ENCODE measurements around the gene PDE6B. TPM values are rescaled to one million over a fixed set of nuclear protein-coding genes. Genes with fewer than 3 reads are reported as not detected.

PDE6B gene
- total RNA-seq, 1 experiment from 2014 or later: not detected

- Histone ChIP-seq H3K79me2 (ENCODE audit: low read length) (peaks cover under 1% of the 10 kb centered on the region; the same call in 1 of the 2 replicates), H3K9me2 (replicated peaks; ENCODE audit: low read length) (no peaks in the 10 kb centered on the region), H3K4me3 (ENCODE audit: low read length) (no peak overlapping the region), H3K27ac (ENCODE audit: low read length) (no peak overlapping the region), H2AFZ (ENCODE audit: low read length) (no peak overlapping the region), H3K9ac (ENCODE audit: low read length) (no peak overlapping the region), H4K20me1 (ENCODE audit: low read length) (no peaks in the 10 kb centered on the region), H3K4me2 (ENCODE audit: low read length) (no peak overlapping the region), H3K9me3 (ENCODE audit: low read length) (no peaks in the 10 kb centered on the region), H3K36me3 (ENCODE audit: low read depth, low read length) (no peaks in the 10 kb centered on the region), H3K27me3 (ENCODE audit: low read length) (no peaks in the 10 kb centered on the region), H3F3A (ENCODE audit: low read length, unreplicated experiment) (no peaks in the 10 kb centered on the region), H3K4me1 (ENCODE audit: insufficient read depth, low read length) (0 out of 2 replicates have a peak, but pooled peaks cover 4% of the 10 kb centered on the region)
- DNase-seq (no peak), ATAC-seq (no peak)
- intact Hi-C loops (cut with micrococcal nuclease): no loop called here
- BruUV-seq (replicated peaks): no TSS peak
- no peak for TF ChIP-seq CTCF (conservative IDR thresholded peaks at IDR 0.05; ENCODE audit: low read depth, low read length)
- TF ChIP-seq EZH2phosphoT487 (IDR thresholded peaks at IDR 0.05; ENCODE audit: borderline replicate concordance, low read length): no peak
- ChIA-PET POLR2A (ENCODE audit: unreplicated experiment) (no interaction called here), CTCF (no interaction called here)
Measured at GRCh38 chr4:700587-701264, 75.4 kb downstream of the PDE6B start.

DNA sequence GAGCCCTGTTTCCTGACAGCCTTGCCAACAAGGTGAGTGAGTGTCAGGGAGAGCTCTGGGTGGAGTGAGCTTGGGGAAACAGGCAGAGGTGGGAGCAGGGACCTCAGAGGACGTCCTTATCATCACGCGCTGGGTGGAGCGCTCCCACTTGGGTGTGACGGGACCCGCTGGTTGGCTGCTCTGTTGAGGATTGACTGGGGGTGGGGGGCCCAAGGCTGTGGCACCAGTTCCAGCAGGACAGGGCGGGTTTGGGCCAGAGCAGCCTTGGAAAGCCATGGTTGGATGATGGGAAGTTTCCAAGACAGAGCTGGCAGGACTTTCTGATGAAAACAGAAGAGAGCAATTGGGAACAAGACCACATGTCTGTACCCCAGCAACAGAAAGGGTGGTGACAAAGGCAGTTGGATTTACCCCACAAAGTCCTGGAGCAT lies 77.3 kb downstream of the PDE6B start:
- ChIA-PET CTCF (no interaction called here), POLR2A (ENCODE audit: unreplicated experiment) (no interaction called here)
- 0 out of 2 replicates have a peak, but pooled peaks cover 4% of the 10 kb centered on the region for H3K4me1 ChIP-seq (ENCODE audit: insufficient read depth, low read length)
- TF ChIP-seq EZH2 (IDR thresholded peaks at IDR 0.05; ENCODE audit: low read length, unreplicated experiment) (no peak), CTCF (conservative IDR thresholded peaks at IDR 0.05; ENCODE audit: low read depth, low read length) (no peak), EZH2phosphoT487 (IDR thresholded peaks at IDR 0.05; ENCODE audit: borderline replicate concordance, low read length) (no peak)
- no peak overlapping the region for H3K4me3 ChIP-seq (ENCODE audit: low read length)
- no peak overlapping the region for H2AFZ ChIP-seq (ENCODE audit: low read length)
- H3K9me3 ChIP-seq (ENCODE audit: low read length): no peaks in the 10 kb centered on the region
- intact Hi-C loops (cut with micrococcal nuclease): no loop called here
- BruUV-seq (replicated peaks): no TSS peak
- no peaks in the 10 kb centered on the region for H3K27me3 ChIP-seq (ENCODE audit: low read length)
- peaks cover 18% of the 10 kb centered on the region for H3K79me2 ChIP-seq (ENCODE audit: low read length)
- H3K27ac ChIP-seq (ENCODE audit: low read length): no peak overlapping the region
- no peaks in the 10 kb centered on the region for H3F3A ChIP-seq (ENCODE audit: low read length, unreplicated experiment)
- no peaks in the 10 kb centered on the region for H4K20me1 ChIP-seq (ENCODE audit: low read length)
- H3K9me2 ChIP-seq (replicated peaks; ENCODE audit: low read length): no peaks in the 10 kb centered on the region
- DNase-seq: no peak
- no peak overlapping the region for H3K4me2 ChIP-seq (ENCODE audit: low read length)
- no peak for ATAC-seq
- H3K36me3 ChIP-seq (ENCODE audit: low read depth, low read length): no peaks in the 10 kb centered on the region
- H3K9ac ChIP-seq (ENCODE audit: low read length): no peak overlapping the region

DNA sequence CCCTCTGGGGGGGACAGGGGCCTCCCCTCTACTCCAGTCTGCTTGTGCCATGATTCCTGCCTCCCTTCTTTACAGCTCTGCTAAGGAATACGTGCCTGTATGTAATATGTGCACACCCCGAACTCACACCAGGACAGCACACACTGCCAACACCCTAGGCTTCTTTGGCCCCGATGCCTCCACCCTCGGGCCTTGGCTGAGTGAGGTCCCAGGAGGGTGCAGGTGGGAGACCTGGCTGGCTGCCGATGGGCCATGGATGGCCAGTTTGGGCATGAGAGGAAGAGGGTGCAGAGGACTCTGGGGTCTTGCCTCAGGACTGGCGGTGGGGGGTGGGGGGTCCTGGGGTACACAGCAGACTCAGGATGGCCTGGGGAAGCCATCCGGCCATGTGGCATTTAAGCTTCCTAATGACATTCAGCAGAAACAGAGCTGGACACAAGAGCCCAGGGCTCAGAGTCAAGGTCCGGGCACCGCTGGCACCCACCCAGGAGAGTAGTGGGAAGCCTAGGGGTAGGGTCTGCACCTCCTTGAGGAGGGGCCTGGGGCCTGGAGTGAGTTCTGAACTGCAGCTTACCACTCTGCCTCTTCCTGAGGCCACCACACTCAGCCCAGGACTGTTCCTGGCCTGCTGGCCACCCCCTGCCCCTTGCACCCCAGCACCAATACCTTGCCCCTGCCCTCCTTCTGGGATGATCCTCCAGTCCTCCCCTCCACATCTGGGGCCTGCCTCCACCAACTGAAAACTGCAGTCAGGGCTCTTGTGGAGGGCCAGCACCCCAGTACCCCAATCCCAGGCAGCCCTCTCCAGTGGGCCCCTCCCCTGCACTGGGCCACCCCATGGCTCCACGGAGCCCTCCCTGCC lies 78.2 kb downstream of the PDE6B start:
- BruUV-seq (replicated peaks): no TSS peak
- Histone ChIP-seq H3K4me2 (ENCODE audit: low read length) (no peak overlapping the region), H2AFZ (ENCODE audit: low read length) (no peak overlapping the region), H3K4me1 (ENCODE audit: insufficient read depth, low read length) (0 out of 2 replicates have a peak, but pooled peaks cover 4% of the 10 kb centered on the region), H3K9me3 (ENCODE audit: low read length) (no peaks in the 10 kb centered on the region), H3K79me2 (ENCODE audit: low read length) (peaks cover 27% of the 10 kb centered on the region), H3K36me3 (ENCODE audit: low read depth, low read length) (no peaks in the 10 kb centered on the region), H3F3A (ENCODE audit: low read length, unreplicated experiment) (no peaks in the 10 kb centered on the region), H3K4me3 (ENCODE audit: low read length) (no peak overlapping the region), H4K20me1 (ENCODE audit: low read length) (no peaks in the 10 kb centered on the region), H3K27ac (ENCODE audit: low read length) (no peak overlapping the region), H3K9ac (ENCODE audit: low read length) (no peak overlapping the region), H3K9me2 (replicated peaks; ENCODE audit: low read length) (no peaks in the 10 kb centered on the region), H3K27me3 (ENCODE audit: low read length) (no peaks in the 10 kb centered on the region)
- CTCF ChIA-PET: no interaction called here
- intact Hi-C loops (cut with micrococcal nuclease): no loop called here
- no peak for DNase-seq
- ATAC-seq: no peak
- POLR2A ChIA-PET (ENCODE audit: unreplicated experiment): no interaction called here
- TF ChIP-seq CTCF (conservative IDR thresholded peaks at IDR 0.05; ENCODE audit: low read depth, low read length): no peak
- no peak for TF ChIP-seq EZH2 (IDR thresholded peaks at IDR 0.05; ENCODE audit: low read length, unreplicated experiment)
- TF ChIP-seq EZH2phosphoT487 (IDR thresholded peaks at IDR 0.05; ENCODE audit: borderline replicate concordance, low read length): no peak

Data from PC-3 (cell line).